Measurements from ENCODE around the gene RIMKLA.
A peak's percentile ranks its signal among the peaks of the same experiment; 100 is the strongest.

RIMKLA gene, protein sequence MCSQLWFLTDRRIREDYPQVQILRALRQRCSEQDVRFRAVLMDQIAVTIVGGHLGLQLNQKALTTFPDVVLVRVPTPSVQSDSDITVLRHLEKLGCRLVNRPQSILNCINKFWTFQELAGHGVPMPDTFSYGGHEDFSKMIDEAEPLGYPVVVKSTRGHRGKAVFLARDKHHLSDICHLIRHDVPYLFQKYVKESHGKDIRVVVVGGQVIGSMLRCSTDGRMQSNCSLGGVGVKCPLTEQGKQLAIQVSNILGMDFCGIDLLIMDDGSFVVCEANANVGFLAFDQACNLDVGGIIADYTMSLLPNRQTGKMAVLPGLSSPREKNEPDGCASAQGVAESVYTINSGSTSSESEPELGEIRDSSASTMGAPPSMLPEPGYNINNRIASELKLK

DNA sequence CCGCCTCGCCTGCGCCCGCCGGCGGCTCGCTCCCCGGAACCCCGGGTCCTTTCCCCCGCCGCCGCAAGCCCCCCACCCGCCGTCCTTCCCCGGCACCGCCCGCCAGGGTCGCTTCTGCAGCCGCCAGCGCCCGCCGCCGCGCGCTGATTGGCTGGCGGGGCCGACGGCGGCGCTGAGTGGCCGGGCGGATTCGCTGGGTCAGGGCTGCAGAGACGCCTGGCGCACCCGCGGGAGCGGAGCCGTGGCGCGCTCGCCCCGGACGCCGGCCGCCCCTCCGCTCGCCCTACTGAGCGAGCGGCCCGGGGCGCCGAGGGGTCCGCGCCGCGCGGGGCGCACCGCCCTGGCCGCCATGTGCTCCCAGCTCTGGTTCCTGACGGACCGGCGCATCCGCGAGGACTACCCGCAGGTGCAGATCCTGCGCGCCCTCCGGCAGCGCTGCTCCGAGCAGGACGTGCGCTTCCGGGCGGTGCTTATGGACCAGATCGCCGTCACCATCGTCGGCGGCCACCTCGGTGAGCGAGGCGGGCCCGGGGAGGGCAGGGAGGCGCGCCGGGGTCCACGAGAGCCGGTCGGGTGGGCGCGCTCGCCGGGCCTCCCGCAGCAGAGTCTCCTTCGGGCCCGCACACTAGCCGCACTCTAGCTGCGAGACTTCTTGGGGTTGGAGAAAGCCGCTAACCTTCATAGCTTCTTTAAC is at the start of gene RIMKLA:
TSS of gene RIMKLA (plus strand) at position 207 of the 694 bp plus-strand sequence. CDS start at position 350, 143 bp downstream.
- H3K4me3 ChIP-seq (ENCODE audit: low read depth, low read length), result peak within 1 kb of the TSS; percentile 56
- TF ChIP-seq, protein P1, sequence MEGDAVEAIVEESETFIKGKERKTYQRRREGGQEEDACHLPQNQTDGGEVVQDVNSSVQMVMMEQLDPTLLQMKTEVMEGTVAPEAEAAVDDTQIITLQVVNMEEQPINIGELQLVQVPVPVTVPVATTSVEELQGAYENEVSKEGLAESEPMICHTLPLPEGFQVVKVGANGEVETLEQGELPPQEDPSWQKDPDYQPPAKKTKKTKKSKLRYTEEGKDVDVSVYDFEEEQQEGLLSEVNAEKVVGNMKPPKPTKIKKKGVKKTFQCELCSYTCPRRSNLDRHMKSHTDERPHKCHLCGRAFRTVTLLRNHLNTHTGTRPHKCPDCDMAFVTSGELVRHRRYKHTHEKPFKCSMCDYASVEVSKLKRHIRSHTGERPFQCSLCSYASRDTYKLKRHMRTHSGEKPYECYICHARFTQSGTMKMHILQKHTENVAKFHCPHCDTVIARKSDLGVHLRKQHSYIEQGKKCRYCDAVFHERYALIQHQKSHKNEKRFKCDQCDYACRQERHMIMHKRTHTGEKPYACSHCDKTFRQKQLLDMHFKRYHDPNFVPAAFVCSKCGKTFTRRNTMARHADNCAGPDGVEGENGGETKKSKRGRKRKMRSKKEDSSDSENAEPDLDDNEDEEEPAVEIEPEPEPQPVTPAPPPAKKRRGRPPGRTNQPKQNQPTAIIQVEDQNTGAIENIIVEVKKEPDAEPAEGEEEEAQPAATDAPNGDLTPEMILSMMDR (IDR thresholded peaks at IDR 0.05; ENCODE audit: control insufficient read depth, extremely low read depth, insufficient read depth), result no peak
- DNase-seq (ENCODE audit: low read depth), result no peak

DNA sequence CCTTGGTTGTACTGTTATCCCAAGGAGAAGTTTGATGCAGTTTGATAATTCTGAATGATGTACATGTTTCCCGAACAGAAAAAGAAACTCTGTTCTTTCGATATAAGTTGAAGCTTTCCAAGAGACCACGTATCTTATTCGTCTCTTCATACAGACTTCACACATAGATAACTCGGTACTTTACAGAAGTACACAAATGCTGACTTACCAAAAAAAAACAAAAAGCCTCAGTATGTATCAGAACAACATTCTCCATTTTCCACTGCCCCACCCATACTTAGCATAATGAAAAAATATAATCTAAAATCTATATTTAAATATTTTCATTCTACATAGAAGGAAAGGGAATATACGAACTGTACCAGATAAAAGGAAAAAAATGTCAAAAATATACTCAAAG is 47.7 kb upstream of the RIMKLA start:
- DNase-seq (ENCODE audit: low read depth), result no peak
- TF ChIP-seq, protein P1 (IDR thresholded peaks at IDR 0.05; ENCODE audit: control insufficient read depth, extremely low read depth, insufficient read depth), result no peak
- peak overlapping the region; percentile 95 for H3K4me3 ChIP-seq (ENCODE audit: low read depth, low read length)

DNA sequence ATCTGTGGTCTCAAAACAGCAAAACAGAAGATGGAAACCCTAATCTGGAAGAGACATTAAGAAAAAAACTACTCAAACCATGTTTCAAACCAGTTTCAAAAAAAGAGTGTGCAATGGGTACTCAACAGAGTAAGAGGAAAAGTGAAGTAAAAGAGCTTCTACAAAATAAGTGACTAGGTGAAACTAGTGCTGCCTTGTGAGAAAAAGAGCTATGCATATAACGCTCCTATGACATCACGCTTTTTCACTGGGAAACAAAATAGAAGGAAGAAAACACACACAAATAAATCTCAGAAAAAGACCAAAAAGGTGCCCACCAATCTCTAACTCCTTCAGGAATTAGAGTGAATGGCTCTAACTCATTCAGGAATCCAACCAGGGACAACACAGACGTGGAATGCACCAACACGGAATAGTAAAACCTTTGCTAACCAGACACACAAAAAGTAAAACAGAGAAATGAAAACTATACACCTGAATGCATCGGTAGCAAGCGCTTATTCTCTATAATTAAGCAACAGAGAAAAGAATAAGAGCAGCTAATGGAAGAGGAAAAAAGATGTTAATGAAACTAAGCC is 46.8 kb upstream of the RIMKLA start:
- no peak for DNase-seq (ENCODE audit: low read depth)
- TF ChIP-seq, protein P1 (IDR thresholded peaks at IDR 0.05; ENCODE audit: control insufficient read depth, extremely low read depth, insufficient read depth), result no peak
- peak overlapping the region; percentile 95 for H3K4me3 ChIP-seq (ENCODE audit: low read depth, low read length)

DNA sequence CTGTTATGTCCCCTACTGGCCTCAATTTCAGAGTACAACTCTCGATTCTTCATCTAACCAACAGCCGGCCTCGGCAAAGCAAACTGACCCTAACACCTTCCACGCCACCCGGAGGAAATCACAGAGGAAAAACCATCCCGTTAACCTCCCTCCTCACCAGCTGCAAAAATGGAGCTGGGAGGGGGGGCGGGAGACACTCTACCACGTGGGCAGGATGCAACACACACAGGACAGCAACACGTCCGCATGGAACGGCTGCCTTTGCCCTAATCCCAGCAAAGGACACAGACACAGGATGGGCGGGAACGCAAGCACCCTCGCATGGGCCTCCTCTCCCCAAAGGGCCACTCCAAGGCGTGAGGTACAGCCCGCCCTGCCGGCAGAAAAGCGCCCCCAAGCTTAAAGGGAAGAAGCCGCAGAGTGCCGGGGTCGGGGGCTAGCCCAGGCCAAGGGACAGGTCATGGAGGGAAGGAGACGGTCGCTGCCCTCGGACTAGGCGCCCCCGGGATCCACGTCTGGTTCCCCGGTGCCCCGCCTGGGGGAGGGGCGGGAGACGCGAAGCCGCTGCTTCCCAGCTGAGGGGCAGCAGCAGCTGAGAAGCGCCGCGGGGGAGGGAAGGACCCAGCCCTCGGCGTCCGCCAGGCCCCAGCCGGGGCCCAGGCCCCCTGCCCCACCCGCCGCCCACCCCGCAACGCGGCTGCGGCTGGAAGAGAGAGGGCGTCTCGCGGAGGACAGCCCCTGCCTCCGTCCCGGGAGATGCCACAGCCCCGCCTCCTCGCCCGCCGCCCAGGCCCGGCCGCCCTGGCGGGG is 46.1 kb upstream of the RIMKLA start:
- TF ChIP-seq, protein P1 (IDR thresholded peaks at IDR 0.05; ENCODE audit: control insufficient read depth, extremely low read depth, insufficient read depth), result peak; percentile 23
- DNase-seq (ENCODE audit: low read depth), result no peak
- peak overlapping the region; percentile 95 for H3K4me3 ChIP-seq (ENCODE audit: low read depth, low read length)

DNA sequence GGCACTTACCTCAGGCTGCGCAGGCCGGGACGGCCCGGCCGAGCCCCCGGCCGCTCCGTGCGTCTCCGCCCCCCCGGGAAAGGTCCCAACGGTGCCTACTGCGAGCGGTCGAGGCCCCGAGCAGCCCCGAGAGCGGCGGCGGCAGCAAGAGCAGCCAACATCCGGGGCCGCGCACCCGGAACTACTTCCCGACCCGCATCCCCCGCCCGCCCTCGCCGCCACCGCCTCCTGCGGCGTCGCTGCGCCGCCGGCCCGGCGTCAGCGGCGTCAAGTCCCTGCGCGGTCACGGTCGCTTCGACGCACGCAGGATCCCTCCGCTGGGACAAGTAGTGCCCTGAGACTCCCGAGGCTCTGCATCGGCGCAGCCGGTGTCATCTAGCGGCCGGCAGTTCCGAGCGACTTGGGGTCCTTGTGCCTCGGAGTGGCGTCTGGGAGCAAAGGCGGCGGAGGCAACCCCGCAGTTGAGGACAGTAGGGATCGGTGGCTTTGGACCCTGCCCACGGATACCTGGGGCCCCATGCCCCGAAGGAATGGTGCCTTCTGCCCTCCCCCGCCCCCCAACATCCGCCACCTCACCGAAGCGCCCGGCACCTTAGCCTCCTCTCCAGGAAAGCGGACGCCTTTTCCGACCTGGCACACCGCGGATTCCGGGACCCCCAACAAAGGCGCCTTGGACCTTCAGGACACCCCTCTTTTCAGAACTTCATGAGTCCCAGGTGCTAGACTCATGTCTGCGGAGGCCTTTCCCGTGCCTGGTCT is 45.4 kb upstream of the RIMKLA start, which contains the start of gene FOXJ3:
TSS of gene FOXJ3 (minus strand) at position 186 of the 759 bp plus-strand sequence. CDS start 24,142 bp downstream, outside the sequence.
- peak within 1 kb of the TSS; percentile 95 for H3K4me3 ChIP-seq (ENCODE audit: low read depth, low read length)
- DNase-seq (ENCODE audit: low read depth), result peak; percentile 94
- TF ChIP-seq, protein P1 (IDR thresholded peaks at IDR 0.05; ENCODE audit: control insufficient read depth, extremely low read depth, insufficient read depth), result peak; percentile 12; the same call in 1 of the 2 replicates

Measured in LNCaP clone FGC (cell line).